Neural cell (in vitro differentiated cells): ENCODE measurements around the gene PARP3. TPM values are rescaled to one million over a fixed set of nuclear protein-coding genes. Genes with fewer than 3 reads are reported as not detected.

Experiments used
- H2AFZ ChIP-seq: fragments of 200-600, 300-800 bp; sonication (generic), shearing (Covaris generic); 2 replicates; pipeline ENCODE4 v1.6.0; 2014; ENCODE audit warnings: low read depth, mild to moderate bottlenecking, antibody characterized with exemption, low read length, moderate library complexity
- H3F3A ChIP-seq: fragments of 200-600 bp; shearing (Covaris generic); 2 replicates; pipeline ENCODE4 v1.6.1; 2016; ENCODE audit warnings: mild to moderate bottlenecking, moderate library complexity, mixed read lengths, antibody characterized with exemption, low read length; ENCODE audit not compliant: insufficient read depth, poor library complexity, severe bottlenecking
- H3K27ac ChIP-seq: fragments of 200-600, 300-800 bp; sonication (generic), shearing (Covaris generic); 2 replicates; pipeline ENCODE4 v1.5.1; 2014; ENCODE audit warnings: mild to moderate bottlenecking, low read length, moderate library complexity
- H3K27me3 ChIP-seq: fragments of 300-800, 200-600 bp; sonication (generic), shearing (Covaris generic); 2 replicates; pipeline ENCODE4 v1.6.0; 2014; ENCODE audit warnings: mild to moderate bottlenecking, low read depth, low read length, moderate library complexity; ENCODE audit not compliant: insufficient read depth
- H3K36me3 ChIP-seq: fragments of 300-800, 200-600 bp; sonication (generic), shearing (Covaris generic); 2 replicates; pipeline ENCODE4 v1.5.1; 2014; ENCODE audit warnings: mild to moderate bottlenecking, antibody characterized with exemption, low read length, moderate library complexity; ENCODE audit not compliant: insufficient read depth
- H3K4me2 ChIP-seq: fragments of 300-800, 200-600 bp; sonication (generic), shearing (Covaris generic); 2 replicates; pipeline ENCODE4 v1.6.0; 2014; ENCODE audit warnings: mild to moderate bottlenecking, low read length
- H3K4me3 ChIP-seq: fragments of 300-800, 200-600 bp; sonication (generic), shearing (Covaris generic); 2 replicates; pipeline ENCODE4 v1.5.1; 2014; ENCODE audit warnings: mild to moderate bottlenecking, low read length, moderate library complexity
- H3K79me2 ChIP-seq: fragments of 200-600 bp; shearing (Covaris generic); replicated peaks from 2 replicates; pipeline ENCODE4 v1.6.0; 2014; ENCODE audit warnings: mild to moderate bottlenecking, low read length, moderate library complexity; ENCODE audit not compliant: insufficient read depth
- H3K9ac ChIP-seq: fragments of 300-800, 200-600 bp; sonication (generic), shearing (Covaris generic); 2 replicates; pipeline ENCODE4 v1.6.1; 2016; ENCODE audit warnings: mild to moderate bottlenecking, low read length, mixed read lengths
- H3K9me2 ChIP-seq: fragments of 200-600 bp; shearing (Covaris generic); 2 replicates; pipeline ENCODE4 v1.6.1; 2016; ENCODE audit warnings: mild to moderate bottlenecking, low read length, mixed read lengths; ENCODE audit not compliant: insufficient read depth
- H3K9me3 ChIP-seq: fragments of 200-600, 300-800 bp; sonication (generic), shearing (Covaris generic); 2 replicates; pipeline ENCODE4 v1.6.1; 2016; ENCODE audit warnings: mild to moderate bottlenecking, mixed run types, low read length, moderate library complexity, mixed read lengths
- H4K20me1 ChIP-seq: fragments of 200-600 bp; shearing (Covaris generic); 2 replicates; pipeline ENCODE4 v1.6.1; 2016; ENCODE audit warnings: mild to moderate bottlenecking, mixed run types; ENCODE audit not compliant: insufficient read depth
- CTCF ChIP-seq: fragments of 450-650 bp; IDR thresholded peaks from 2 replicates; pipeline ENCODE4 v1.5.1; 2014; ENCODE audit warnings: antibody characterized with exemption, mild to moderate bottlenecking, moderate library complexity; ENCODE audit not compliant: poor library complexity, severe bottlenecking
- EP300 ChIP-seq: fragments of 450-650 bp; conservative IDR thresholded peaks from 2 replicates; pipeline ENCODE4 v1.6.1; 2014; ENCODE audit warnings: antibody characterized with exemption, mild to moderate bottlenecking, moderate library complexity; ENCODE audit not compliant: poor library complexity, severe bottlenecking
- EZH2 ChIP-seq: fragments of 200-600, 300-800 bp; shearing (Covaris generic), sonication (generic); IDR thresholded peaks from 2 replicates; pipeline ENCODE4 v1.6.1; 2014; ENCODE audit warnings: antibody characterized with exemption, low read length, borderline replicate concordance, mild to moderate bottlenecking; ENCODE audit not compliant: insufficient read depth, poor library complexity, severe bottlenecking
- MXI1 ChIP-seq: fragments of 450-650 bp; conservative IDR thresholded peaks from 2 replicates; pipeline ENCODE4 v1.6.1; 2014; ENCODE audit warnings: antibody characterized with exemption, mild to moderate bottlenecking; ENCODE audit not compliant: poor library complexity, severe bottlenecking
- POLR2AphosphoS5 ChIP-seq: IDR thresholded peaks from 2 replicates; pipeline ENCODE4 v1.6.1; 2012
- RAD21 ChIP-seq: fragments of 450-650 bp; conservative IDR thresholded peaks from 2 replicates; pipeline ENCODE4 v1.6.1; 2014; ENCODE audit warnings: antibody characterized with exemption, mild to moderate bottlenecking, moderate library complexity
- SMC3 ChIP-seq: fragments of 450-650 bp; conservative IDR thresholded peaks from 2 replicates; pipeline ENCODE4 v1.6.1; 2014; ENCODE audit warnings: antibody characterized with exemption, mild to moderate bottlenecking, moderate library complexity; ENCODE audit not compliant: poor library complexity
- TAF1 ChIP-seq: IDR thresholded peaks from 2 replicates; pipeline ENCODE4 v1.6.1; 2012; ENCODE audit warnings: low read depth
- polyA plus RNA-seq: library from polyadenylated mRNA; depleted of rRNA; stranded (reverse); fragments of >200 nt; gene quantifications from 2 replicates; pipeline ENCODE4 v1.2.3, GENCODE V29; 2014
- TF ChIP-seq, protein P1 (sequence below): IDR thresholded peaks from 2 replicates; pipeline ENCODE4 v1.6.1; 2012; ENCODE audit warnings: borderline replicate concordance

PARP3 gene
- polyA plus RNA-seq, 1 donor from 2014 or later = 5.3 TPM

GRCh38 chr3:51929420-51930003 lies 12.7 kb upstream of the PARP3 start:
- Histone ChIP-seq H3K9me3 (no peaks in the 10 kb centered on the region), H3K9ac (no peak overlapping the region), H3F3A (no peaks in the 10 kb centered on the region), H3K27ac (no peak overlapping the region), H3K9me2 (no peaks in the 10 kb centered on the region), H3K79me2 (no peaks in the 10 kb centered on the region), H3K4me3 (no peak overlapping the region), H3K4me2 (no peak overlapping the region), H2AFZ (no peak overlapping the region), H4K20me1 (no peaks in the 10 kb centered on the region), H3K36me3 (no peaks in the 10 kb centered on the region), H3K27me3 (no peaks in the 10 kb centered on the region)
- no peak for TF ChIP-seq EP300

DNA sequence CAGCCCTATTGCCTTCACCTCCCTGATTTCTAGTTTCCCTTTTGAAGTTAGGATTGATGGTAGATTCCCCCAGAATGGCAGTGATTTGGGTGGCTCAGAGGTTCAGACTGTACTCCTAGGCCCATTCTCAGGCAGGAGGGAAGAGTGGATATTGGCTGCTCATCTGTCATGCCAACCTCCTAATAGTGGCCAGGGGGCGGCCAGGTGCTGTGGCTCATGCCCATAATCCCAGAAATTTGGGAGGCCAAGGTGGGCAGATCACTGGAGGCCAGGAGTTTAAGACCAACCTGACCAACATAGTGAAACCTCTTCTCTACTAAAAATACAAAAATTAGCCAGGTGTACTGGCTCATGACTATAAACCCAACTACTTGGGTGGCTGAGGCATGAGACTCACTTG lies 11.7 kb upstream of the PARP3 start:
- H3K27ac ChIP-seq = no peak overlapping the region
- H3K9me3 ChIP-seq = no peaks in the 10 kb centered on the region
- H3K9me2 ChIP-seq = no peaks in the 10 kb centered on the region
- no peaks in the 10 kb centered on the region for H3K36me3 ChIP-seq
- no peaks in the 10 kb centered on the region for H3K27me3 ChIP-seq
- no peak overlapping the region for H3K4me2 ChIP-seq
- H3K9ac ChIP-seq = no peak overlapping the region
- no peaks in the 10 kb centered on the region for H3K79me2 ChIP-seq
- no peaks in the 10 kb centered on the region for H3F3A ChIP-seq
- no peak for TF ChIP-seq MXI1
- TF ChIP-seq CTCF = no peak
- no peak for TF ChIP-seq EZH2
- no peak for TF ChIP-seq EP300
- TF ChIP-seq RAD21 = no peak
- no peak for TF ChIP-seq POLR2AphosphoS5
- no peak for TF ChIP-seq SMC3
- no peak for TF ChIP-seq TAF1
- TF ChIP-seq, protein P1, sequence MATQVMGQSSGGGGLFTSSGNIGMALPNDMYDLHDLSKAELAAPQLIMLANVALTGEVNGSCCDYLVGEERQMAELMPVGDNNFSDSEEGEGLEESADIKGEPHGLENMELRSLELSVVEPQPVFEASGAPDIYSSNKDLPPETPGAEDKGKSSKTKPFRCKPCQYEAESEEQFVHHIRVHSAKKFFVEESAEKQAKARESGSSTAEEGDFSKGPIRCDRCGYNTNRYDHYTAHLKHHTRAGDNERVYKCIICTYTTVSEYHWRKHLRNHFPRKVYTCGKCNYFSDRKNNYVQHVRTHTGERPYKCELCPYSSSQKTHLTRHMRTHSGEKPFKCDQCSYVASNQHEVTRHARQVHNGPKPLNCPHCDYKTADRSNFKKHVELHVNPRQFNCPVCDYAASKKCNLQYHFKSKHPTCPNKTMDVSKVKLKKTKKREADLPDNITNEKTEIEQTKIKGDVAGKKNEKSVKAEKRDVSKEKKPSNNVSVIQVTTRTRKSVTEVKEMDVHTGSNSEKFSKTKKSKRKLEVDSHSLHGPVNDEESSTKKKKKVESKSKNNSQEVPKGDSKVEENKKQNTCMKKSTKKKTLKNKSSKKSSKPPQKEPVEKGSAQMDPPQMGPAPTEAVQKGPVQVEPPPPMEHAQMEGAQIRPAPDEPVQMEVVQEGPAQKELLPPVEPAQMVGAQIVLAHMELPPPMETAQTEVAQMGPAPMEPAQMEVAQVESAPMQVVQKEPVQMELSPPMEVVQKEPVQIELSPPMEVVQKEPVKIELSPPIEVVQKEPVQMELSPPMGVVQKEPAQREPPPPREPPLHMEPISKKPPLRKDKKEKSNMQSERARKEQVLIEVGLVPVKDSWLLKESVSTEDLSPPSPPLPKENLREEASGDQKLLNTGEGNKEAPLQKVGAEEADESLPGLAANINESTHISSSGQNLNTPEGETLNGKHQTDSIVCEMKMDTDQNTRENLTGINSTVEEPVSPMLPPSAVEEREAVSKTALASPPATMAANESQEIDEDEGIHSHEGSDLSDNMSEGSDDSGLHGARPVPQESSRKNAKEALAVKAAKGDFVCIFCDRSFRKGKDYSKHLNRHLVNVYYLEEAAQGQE = no peak
- no peaks in the 10 kb centered on the region for H4K20me1 ChIP-seq
- H2AFZ ChIP-seq = no peak overlapping the region
- H3K4me3 ChIP-seq = no peak overlapping the region
